ENCODE measurements around the gene FCN3.
"Not testable (repeated sequence)": the region's sequence is repeated elsewhere in the genome, so short reads cannot be mapped to it uniquely, and the experiment has no call there.

Gene FCN3

GRCh38 chr1:27374362-27375086 is at the start of gene FCN3:
FCN3 (minus strand) TSS chr1:27374824; CDS start chr1:27374818, 6 bp downstream.
- DNase-seq = no peak

- no peak for DNase-seq
These were observed 49.1 kb upstream of the FCN3 start for GRCh38 chr1:27423709-27424108.

- DNase-seq = no peak
These were observed 43.9 kb upstream of the FCN3 start for GRCh38 chr1:27418326-27419185.

GRCh38 chr1:27417713-27418112 is 43.1 kb upstream of the FCN3 start:
- no peak for DNase-seq

- peak; percentile 57 for DNase-seq
These were observed 41.9 kb upstream of the FCN3 start for GRCh38 chr1:27416387-27417111.

GRCh38 chr1:27414091-27414490 is 39.5 kb upstream of the FCN3 start:
- no peak for DNase-seq

GRCh38 chr1:27413004-27413403 is 38.4 kb upstream of the FCN3 start:
- no peak for DNase-seq

GRCh38 chr1:27412502-27412901 is 37.9 kb upstream of the FCN3 start:
- no peak for DNase-seq

- DNase-seq = no peak
These were observed 36.1 kb upstream of the FCN3 start for GRCh38 chr1:27410709-27411108.

- DNase-seq = no peak
These were observed 35.0 kb upstream of the FCN3 start for GRCh38 chr1:27409669-27410068.

- no peak for DNase-seq
These were observed 33.5 kb upstream of the FCN3 start for GRCh38 chr1:27408151-27408550.

- not testable (repeated sequence) for DNase-seq
These were observed 32.2 kb upstream of the FCN3 start for GRCh38 chr1:27406791-27407190.

GRCh38 chr1:27406362-27406680 is 31.7 kb upstream of the FCN3 start:
- DNase-seq = no peak

- not testable (repeated sequence) for DNase-seq
These were observed 31.2 kb upstream of the FCN3 start for GRCh38 chr1:27405598-27406361.

GRCh38 chr1:27405074-27405473 is 30.4 kb upstream of the FCN3 start:
- DNase-seq = no peak

GRCh38 chr1:27403931-27404330 is 29.3 kb upstream of the FCN3 start:
- DNase-seq = no peak

GRCh38 chr1:27403065-27403726 is 28.6 kb upstream of the FCN3 start:
- DNase-seq = no peak

- DNase-seq = no peak
These were observed 27.7 kb upstream of the FCN3 start for GRCh38 chr1:27402349-27402754.

- no peak for DNase-seq
These were observed 26.3 kb upstream of the FCN3 start for GRCh38 chr1:27400963-27401341.

GRCh38 chr1:27400082-27400962 is 25.7 kb upstream of the FCN3 start:
- no peak for DNase-seq

All from NCI-H2029 treated with DMSO at 0.1 percent for 48 hours (cell line).